DOHH2 (cell line): ENCODE data around the gene IQSEC1.

Source experiments
- EZH2phosphoT487 ChIP-seq: fragments of 200-600 bp; sonication (generic); IDR thresholded peaks from 2 replicates; pipeline ENCODE4 v1.6.1; 2017; ENCODE audit warnings: borderline replicate concordance, mild to moderate bottlenecking, antibody characterized with exemption, low read length, moderate library complexity, mixed read lengths
- TF ChIP-seq, protein P1 (sequence below): fragments of 200-600 bp; sonication (generic); IDR thresholded peaks from one replicate; pipeline ENCODE4 v1.5.1; 2014; ENCODE audit warnings: antibody characterized with exemption, mild to moderate bottlenecking, low read depth, low read length; ENCODE audit not compliant: poor library complexity, severe bottlenecking

DNA sequence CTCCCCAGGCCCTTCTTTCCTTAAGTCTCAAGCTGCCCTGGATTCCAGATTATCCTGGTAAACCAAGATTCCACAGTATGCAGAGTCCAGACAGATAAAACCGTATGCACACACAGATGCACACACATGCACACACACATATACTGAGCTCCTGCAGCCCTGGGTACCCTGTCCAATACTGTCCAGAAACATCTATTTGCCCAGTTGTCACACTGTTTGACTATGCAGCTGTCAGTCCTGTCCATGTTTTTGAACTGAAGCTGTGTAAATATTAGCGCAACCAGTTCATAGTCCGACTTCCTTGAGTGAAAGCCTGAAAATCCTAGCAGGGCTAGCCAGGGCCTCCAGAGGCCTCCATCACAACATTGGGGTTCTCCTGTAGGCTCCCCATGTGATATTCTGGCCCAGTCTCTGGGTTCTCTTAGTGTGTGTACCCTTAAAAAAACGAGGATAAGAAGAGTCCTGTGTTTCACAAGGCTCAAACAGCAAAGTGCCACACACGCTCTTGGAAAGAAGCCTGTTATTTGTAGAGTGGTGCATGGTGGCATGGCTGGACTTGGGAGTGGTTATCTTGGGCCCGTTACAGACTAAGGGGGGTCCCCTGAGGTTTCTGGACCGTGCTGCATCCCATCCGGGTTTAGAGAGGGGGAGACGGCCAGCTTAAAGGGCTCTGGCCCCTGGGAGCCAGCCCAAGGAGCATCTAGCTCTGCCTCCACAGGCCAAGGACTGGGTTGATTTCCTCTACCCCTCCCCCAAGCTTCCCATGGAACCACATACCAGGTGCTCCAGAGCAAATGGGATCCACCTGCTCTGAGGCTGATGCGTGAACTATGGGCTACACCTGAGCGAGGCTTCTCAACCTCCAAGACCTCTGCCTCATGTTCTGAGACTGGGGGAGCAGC is 108.3 kb downstream of the IQSEC1 start:
- TF ChIP-seq, protein P1, sequence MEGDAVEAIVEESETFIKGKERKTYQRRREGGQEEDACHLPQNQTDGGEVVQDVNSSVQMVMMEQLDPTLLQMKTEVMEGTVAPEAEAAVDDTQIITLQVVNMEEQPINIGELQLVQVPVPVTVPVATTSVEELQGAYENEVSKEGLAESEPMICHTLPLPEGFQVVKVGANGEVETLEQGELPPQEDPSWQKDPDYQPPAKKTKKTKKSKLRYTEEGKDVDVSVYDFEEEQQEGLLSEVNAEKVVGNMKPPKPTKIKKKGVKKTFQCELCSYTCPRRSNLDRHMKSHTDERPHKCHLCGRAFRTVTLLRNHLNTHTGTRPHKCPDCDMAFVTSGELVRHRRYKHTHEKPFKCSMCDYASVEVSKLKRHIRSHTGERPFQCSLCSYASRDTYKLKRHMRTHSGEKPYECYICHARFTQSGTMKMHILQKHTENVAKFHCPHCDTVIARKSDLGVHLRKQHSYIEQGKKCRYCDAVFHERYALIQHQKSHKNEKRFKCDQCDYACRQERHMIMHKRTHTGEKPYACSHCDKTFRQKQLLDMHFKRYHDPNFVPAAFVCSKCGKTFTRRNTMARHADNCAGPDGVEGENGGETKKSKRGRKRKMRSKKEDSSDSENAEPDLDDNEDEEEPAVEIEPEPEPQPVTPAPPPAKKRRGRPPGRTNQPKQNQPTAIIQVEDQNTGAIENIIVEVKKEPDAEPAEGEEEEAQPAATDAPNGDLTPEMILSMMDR = no peak
- TF ChIP-seq EZH2phosphoT487 = no peak
